GM18520 (cell line): ENCODE measurements around the gene KRTAP5-6.

Experiments used
- ATAC-seq: cut with Tn5 transposase; IDR thresholded peaks from one replicate; pipeline ENCODE4 v1.9.1; 2021; ENCODE audit not compliant: unreplicated experiment

Gene KRTAP5-6

GRCh38 chr11:1746511-1746931, 49.5 kb downstream of the KRTAP5-6 start:
- ATAC-seq = no peak

- no peak for ATAC-seq
Observed at GRCh38 chr11:1746956-1747752, 50.2 kb downstream of the KRTAP5-6 start.
